IPS-15b (cell line): ENCODE results near the gene KCNK3.

Source experiments
- H3K27me3 ChIP-seq: one replicate; pipeline ENCODE4 v1.6.1; 2013; ENCODE audit warnings: low read length; ENCODE audit not compliant: control insufficient read depth, insufficient read depth
- H3K36me3 ChIP-seq: one replicate; pipeline ENCODE4 v1.6.1; 2013; ENCODE audit warnings: low read length; ENCODE audit not compliant: control insufficient read depth, insufficient read depth
- H3K4me1 ChIP-seq: one replicate; pipeline ENCODE4 v1.6.1; 2013; ENCODE audit warnings: mild to moderate bottlenecking, low read length; ENCODE audit not compliant: control insufficient read depth, insufficient read depth
- H3K4me3 ChIP-seq: one replicate; pipeline ENCODE4 v1.5.1; 2013; ENCODE audit warnings: low read depth, low read length
- H3K9ac ChIP-seq: one replicate; pipeline ENCODE4 v1.6.1; 2013; ENCODE audit warnings: low read depth, mild to moderate bottlenecking, low read length
- H3K9me3 ChIP-seq: one replicate; pipeline ENCODE4 v1.6.1; 2013; ENCODE audit warnings: mild to moderate bottlenecking, low read length; ENCODE audit not compliant: control insufficient read depth, insufficient read depth

Gene KCNK3

GRCh38 chr2:26769089-26769761 is 76.7 kb downstream of the KCNK3 start:
- H3K27me3 ChIP-seq: peaks cover 12% of the 10 kb centered on the region
- H3K4me3 ChIP-seq: no peak overlapping the region
- H3K9ac ChIP-seq: no peak overlapping the region
- no peaks in the 10 kb centered on the region for H3K36me3 ChIP-seq
- H3K4me1 ChIP-seq: peaks cover 5% of the 10 kb centered on the region
- no peaks in the 10 kb centered on the region for H3K9me3 ChIP-seq

GRCh38 chr2:26770986-26771586 is 78.6 kb downstream of the KCNK3 start:
- Histone ChIP-seq H3K36me3 (peaks cover 7% of the 10 kb centered on the region), H3K27me3 (no peaks in the 10 kb centered on the region), H3K4me3 (no peak overlapping the region), H3K9ac (no peak overlapping the region), H3K9me3 (no peaks in the 10 kb centered on the region), H3K4me1 (no peaks in the 10 kb centered on the region)

- peaks cover 10% of the 10 kb centered on the region for H3K36me3 ChIP-seq
- no peaks in the 10 kb centered on the region for H3K4me1 ChIP-seq
- H3K9ac ChIP-seq: no peak overlapping the region
- H3K4me3 ChIP-seq: no peak overlapping the region
- no peaks in the 10 kb centered on the region for H3K9me3 ChIP-seq
- H3K27me3 ChIP-seq: no peaks in the 10 kb centered on the region
Measured at GRCh38 chr2:26772064-26773001, 79.8 kb downstream of the KCNK3 start.

- Histone ChIP-seq H3K36me3 (peaks cover 21% of the 10 kb centered on the region), H3K4me3 (no peak overlapping the region), H3K9ac (no peak overlapping the region), H3K9me3 (no peaks in the 10 kb centered on the region), H3K27me3 (no peaks in the 10 kb centered on the region), H3K4me1 (no peaks in the 10 kb centered on the region)
Measured at GRCh38 chr2:26776195-26776800, 83.8 kb downstream of the KCNK3 start.

GRCh38 chr2:26778098-26778497 is 85.6 kb downstream of the KCNK3 start:
- H3K9me3 ChIP-seq: no peaks in the 10 kb centered on the region
- no peaks in the 10 kb centered on the region for H3K27me3 ChIP-seq
- H3K9ac ChIP-seq: no peak overlapping the region
- H3K4me3 ChIP-seq: no peak overlapping the region
- H3K36me3 ChIP-seq: peaks cover 21% of the 10 kb centered on the region
- no peaks in the 10 kb centered on the region for H3K4me1 ChIP-seq

- H3K36me3 ChIP-seq: peaks cover 21% of the 10 kb centered on the region
- H3K9me3 ChIP-seq: no peaks in the 10 kb centered on the region
- H3K27me3 ChIP-seq: no peaks in the 10 kb centered on the region
- H3K9ac ChIP-seq: no peak overlapping the region
- no peaks in the 10 kb centered on the region for H3K4me1 ChIP-seq
- no peak overlapping the region for H3K4me3 ChIP-seq
Measured at GRCh38 chr2:26778507-26778906, 86.0 kb downstream of the KCNK3 start.

GRCh38 chr2:26780203-26780760 is 87.8 kb downstream of the KCNK3 start:
- H3K4me3 ChIP-seq: no peak overlapping the region
- no peaks in the 10 kb centered on the region for H3K27me3 ChIP-seq
- H3K4me1 ChIP-seq: no peaks in the 10 kb centered on the region
- peaks cover 17% of the 10 kb centered on the region for H3K36me3 ChIP-seq
- H3K9ac ChIP-seq: no peak overlapping the region
- no peaks in the 10 kb centered on the region for H3K9me3 ChIP-seq
